Measurements from ENCODE around the gene ACOX2.

ACOX2 gene

GRCh38 chr3:58480309-58480708 is 56.7 kb downstream of the ACOX2 start:
- no peaks in the 10 kb centered on the region for H3K27me3 ChIP-seq (ENCODE audit: control insufficient read depth in 1 of 2, insufficient read depth in 2 of 2, low read length in 2 of 2)
- H3K4me1 ChIP-seq (ENCODE audit: insufficient read depth, low read length): no peaks in the 10 kb centered on the region
- no peaks in the 10 kb centered on the region for H3K9me3 ChIP-seq (ENCODE audit: low read length)
- no peak overlapping the region for H3K27ac ChIP-seq (ENCODE audit: low read depth, low read length)
- no peak overlapping the region for H3K9ac ChIP-seq (ENCODE audit: low read length)
- H3K36me3 ChIP-seq (ENCODE audit: insufficient read depth, low read length): no peaks in the 10 kb centered on the region
- no peak overlapping the region for H3K4me3 ChIP-seq (ENCODE audit: low read depth in 1 of 2, low read length in 2 of 2)

DNA sequence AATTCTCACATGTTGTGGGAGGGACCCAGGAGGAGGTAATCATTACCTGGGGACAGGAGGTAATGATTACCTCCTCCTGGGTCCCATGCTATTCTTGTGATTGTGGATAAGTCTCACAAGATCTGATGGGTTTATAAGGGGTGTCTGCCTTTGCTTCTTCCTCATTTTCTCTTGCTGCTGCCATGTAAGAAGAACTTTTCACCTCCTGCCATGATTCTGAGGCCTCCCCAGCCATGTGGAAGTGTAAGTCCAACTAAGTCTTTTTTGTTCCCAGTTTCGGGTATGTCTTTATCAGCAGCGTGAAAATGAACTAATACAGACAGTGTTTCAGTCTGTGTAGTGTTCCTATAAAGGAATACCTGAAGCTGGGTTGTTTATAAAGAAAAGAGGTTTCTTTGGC is 58.2 kb downstream of the ACOX2 start:
- no peaks in the 10 kb centered on the region for H3K9me3 ChIP-seq (ENCODE audit: low read length)
- H3K4me1 ChIP-seq (ENCODE audit: insufficient read depth, low read length): no peaks in the 10 kb centered on the region
- H3K36me3 ChIP-seq (ENCODE audit: insufficient read depth, low read length): no peaks in the 10 kb centered on the region
- H3K9ac ChIP-seq (ENCODE audit: low read length): no peak overlapping the region
- no peak overlapping the region for H3K4me3 ChIP-seq (ENCODE audit: low read depth in 1 of 2, low read length in 2 of 2)
- no peaks in the 10 kb centered on the region for H3K27me3 ChIP-seq (ENCODE audit: control insufficient read depth in 1 of 2, insufficient read depth in 2 of 2, low read length in 2 of 2)
- H3K27ac ChIP-seq (ENCODE audit: low read depth, low read length): no peak overlapping the region

- no peak overlapping the region for H3K9ac ChIP-seq (ENCODE audit: low read length)
- no peaks in the 10 kb centered on the region for H3K36me3 ChIP-seq (ENCODE audit: insufficient read depth, low read length)
- no peak overlapping the region for H3K4me3 ChIP-seq (ENCODE audit: low read depth in 1 of 2, low read length in 2 of 2)
- H3K9me3 ChIP-seq (ENCODE audit: low read length): no peaks in the 10 kb centered on the region
- no peaks in the 10 kb centered on the region for H3K27me3 ChIP-seq (ENCODE audit: control insufficient read depth in 1 of 2, insufficient read depth in 2 of 2, low read length in 2 of 2)
- no peak overlapping the region for H3K27ac ChIP-seq (ENCODE audit: low read depth, low read length)
- H3K4me1 ChIP-seq (ENCODE audit: insufficient read depth, low read length): no peaks in the 10 kb centered on the region
These were observed 61.9 kb downstream of the ACOX2 start for GRCh38 chr3:58474967-58475578.

GRCh38 chr3:58474348-58474911 is 62.6 kb downstream of the ACOX2 start:
- H3K4me1 ChIP-seq (ENCODE audit: insufficient read depth, low read length): no peaks in the 10 kb centered on the region
- H3K27me3 ChIP-seq (ENCODE audit: control insufficient read depth in 1 of 2, insufficient read depth in 2 of 2, low read length in 2 of 2): no peaks in the 10 kb centered on the region
- H3K9ac ChIP-seq (ENCODE audit: low read length): no peak overlapping the region
- no peak overlapping the region for H3K27ac ChIP-seq (ENCODE audit: low read depth, low read length)
- no peaks in the 10 kb centered on the region for H3K36me3 ChIP-seq (ENCODE audit: insufficient read depth, low read length)
- H3K9me3 ChIP-seq (ENCODE audit: low read length): no peaks in the 10 kb centered on the region
- H3K4me3 ChIP-seq (ENCODE audit: low read depth in 1 of 2, low read length in 2 of 2): no peak overlapping the region

- Histone ChIP-seq H3K9ac (ENCODE audit: low read length) (no peak overlapping the region), H3K36me3 (ENCODE audit: insufficient read depth, low read length) (no peaks in the 10 kb centered on the region), H3K27me3 (ENCODE audit: control insufficient read depth in 1 of 2, insufficient read depth in 2 of 2, low read length in 2 of 2) (no peaks in the 10 kb centered on the region), H3K9me3 (ENCODE audit: low read length) (no peaks in the 10 kb centered on the region), H3K4me3 (ENCODE audit: low read depth in 1 of 2, low read length in 2 of 2) (no peak overlapping the region), H3K4me1 (ENCODE audit: insufficient read depth, low read length) (no peaks in the 10 kb centered on the region), H3K27ac (ENCODE audit: low read depth, low read length) (no peak overlapping the region)
These were observed 63.7 kb downstream of the ACOX2 start for GRCh38 chr3:58473275-58473674.

GRCh38 chr3:58471025-58471887 is 65.7 kb downstream of the ACOX2 start:
- Histone ChIP-seq H3K27ac (ENCODE audit: low read depth, low read length) (no peak overlapping the region), H3K27me3 (ENCODE audit: control insufficient read depth in 1 of 2, insufficient read depth in 2 of 2, low read length in 2 of 2) (no peaks in the 10 kb centered on the region), H3K4me3 (ENCODE audit: low read depth in 1 of 2, low read length in 2 of 2) (no peak overlapping the region), H3K4me1 (ENCODE audit: insufficient read depth, low read length) (no peaks in the 10 kb centered on the region), H3K36me3 (ENCODE audit: insufficient read depth, low read length) (no peaks in the 10 kb centered on the region), H3K9ac (ENCODE audit: low read length) (no peak overlapping the region), H3K9me3 (ENCODE audit: low read length) (no peaks in the 10 kb centered on the region)

DNA sequence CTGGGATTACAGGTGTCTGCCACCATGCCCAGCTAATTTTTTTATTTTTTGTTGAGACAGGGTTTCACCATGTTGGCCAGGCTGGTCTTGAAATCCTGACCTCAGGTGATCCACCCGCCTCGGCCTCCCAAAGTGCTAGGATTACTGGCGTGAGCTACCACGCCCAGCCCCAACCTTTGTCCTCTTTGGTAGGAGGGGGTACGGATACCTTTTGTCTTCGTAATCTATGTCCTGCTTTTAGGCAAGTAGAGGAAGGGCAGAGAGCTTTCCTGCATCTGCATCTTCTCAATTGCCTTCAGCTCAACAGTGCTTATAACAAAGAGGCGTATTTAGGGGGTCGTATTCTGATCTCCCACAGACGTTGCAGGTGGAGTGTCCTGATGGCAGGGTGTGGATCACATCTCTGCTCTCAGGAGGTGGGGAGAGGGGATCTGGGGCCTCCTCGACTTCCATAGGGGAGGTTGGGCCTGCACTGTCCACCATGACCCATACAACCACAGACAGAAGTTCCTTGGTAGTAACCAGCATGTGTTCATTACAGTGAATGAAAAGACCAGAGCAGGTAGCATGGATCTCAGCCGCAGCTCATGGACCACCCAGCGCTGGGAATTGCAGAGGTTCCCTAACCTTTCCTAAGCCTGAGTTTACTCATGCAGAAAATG is 66.5 kb downstream of the ACOX2 start:
- H3K9ac ChIP-seq (ENCODE audit: low read length): no peak overlapping the region
- H3K27me3 ChIP-seq (ENCODE audit: control insufficient read depth in 1 of 2, insufficient read depth in 2 of 2, low read length in 2 of 2): no peaks in the 10 kb centered on the region
- H3K4me3 ChIP-seq (ENCODE audit: low read depth in 1 of 2, low read length in 2 of 2): no peak overlapping the region
- no peaks in the 10 kb centered on the region for H3K4me1 ChIP-seq (ENCODE audit: insufficient read depth, low read length)
- H3K36me3 ChIP-seq (ENCODE audit: insufficient read depth, low read length): no peaks in the 10 kb centered on the region
- H3K9me3 ChIP-seq (ENCODE audit: low read length): no peaks in the 10 kb centered on the region
- no peak overlapping the region for H3K27ac ChIP-seq (ENCODE audit: low read depth, low read length)

GRCh38 chr3:58469096-58469495 is 67.9 kb downstream of the ACOX2 start:
- Histone ChIP-seq H3K9ac (ENCODE audit: low read length) (no peak overlapping the region), H3K36me3 (ENCODE audit: insufficient read depth, low read length) (no peaks in the 10 kb centered on the region), H3K4me1 (ENCODE audit: insufficient read depth, low read length) (no peaks in the 10 kb centered on the region), H3K27me3 (ENCODE audit: control insufficient read depth in 1 of 2, insufficient read depth in 2 of 2, low read length in 2 of 2) (no peaks in the 10 kb centered on the region), H3K9me3 (ENCODE audit: low read length) (no peaks in the 10 kb centered on the region), H3K27ac (ENCODE audit: low read depth, low read length) (no peak overlapping the region), H3K4me3 (ENCODE audit: low read depth in 1 of 2, low read length in 2 of 2) (no peak overlapping the region)

DNA sequence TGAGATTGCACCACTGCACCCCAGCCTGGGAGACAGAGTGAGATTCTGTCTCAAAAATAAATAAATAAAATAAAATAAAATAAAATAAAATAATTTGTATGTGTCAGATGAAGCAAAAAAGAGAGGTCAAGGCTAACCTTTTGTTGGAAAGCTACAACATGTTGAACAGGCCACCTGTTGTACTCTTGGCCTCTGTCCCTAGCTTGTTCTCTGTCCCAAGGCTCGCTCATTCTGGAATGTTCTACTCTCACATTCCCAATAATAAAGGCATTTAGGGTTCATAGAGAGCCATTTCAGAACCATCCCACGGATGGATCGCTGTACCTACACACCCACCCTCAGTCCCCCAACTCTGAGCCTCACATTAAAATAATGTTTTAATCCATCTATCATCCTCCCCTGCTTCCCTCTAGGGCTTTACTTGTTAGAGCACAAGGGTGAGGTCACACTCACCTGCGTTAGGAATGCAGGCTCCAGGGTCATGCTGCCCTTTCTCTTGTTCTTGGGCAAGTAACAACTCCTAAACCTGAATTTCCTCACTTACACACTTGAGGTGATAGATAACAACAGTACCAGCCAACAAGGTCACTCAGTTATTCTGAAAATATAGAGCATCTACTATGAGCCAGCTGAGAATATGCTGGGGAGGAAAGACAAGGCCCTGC is 70.0 kb downstream of the ACOX2 start:
- no peaks in the 10 kb centered on the region for H3K36me3 ChIP-seq (ENCODE audit: insufficient read depth, low read length)
- H3K4me3 ChIP-seq (ENCODE audit: low read depth in 1 of 2, low read length in 2 of 2): no peak overlapping the region
- H3K4me1 ChIP-seq (ENCODE audit: insufficient read depth, low read length): peaks cover 4% of the 10 kb centered on the region
- no peaks in the 10 kb centered on the region for H3K27me3 ChIP-seq (ENCODE audit: control insufficient read depth in 1 of 2, insufficient read depth in 2 of 2, low read length in 2 of 2)
- H3K9me3 ChIP-seq (ENCODE audit: low read length): no peaks in the 10 kb centered on the region
- H3K9ac ChIP-seq (ENCODE audit: low read length): no peak overlapping the region
- no peak overlapping the region for H3K27ac ChIP-seq (ENCODE audit: low read depth, low read length)

DNA sequence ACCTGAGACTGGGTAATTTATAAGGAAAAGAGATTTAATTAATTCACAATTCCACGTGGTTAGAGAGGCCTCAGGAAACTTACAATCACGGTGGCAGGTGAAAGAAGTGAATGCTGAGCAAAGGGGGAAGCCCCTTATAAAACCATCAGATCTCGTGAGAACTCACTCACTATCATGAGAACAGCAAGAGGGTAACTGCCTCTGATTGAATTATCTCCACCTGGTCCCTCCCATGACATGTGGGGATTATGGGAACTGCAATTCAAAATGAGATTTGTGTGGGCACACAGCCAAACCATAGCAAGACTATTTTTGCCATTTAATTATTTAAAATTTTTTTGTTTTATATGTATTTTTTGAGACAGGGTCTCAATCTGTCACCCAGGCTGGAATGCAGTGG is 72.1 kb downstream of the ACOX2 start:
- peaks cover 4% of the 10 kb centered on the region for H3K4me1 ChIP-seq (ENCODE audit: insufficient read depth, low read length)
- H3K9me3 ChIP-seq (ENCODE audit: low read length): no peaks in the 10 kb centered on the region
- H3K36me3 ChIP-seq (ENCODE audit: insufficient read depth, low read length): no peaks in the 10 kb centered on the region
- H3K9ac ChIP-seq (ENCODE audit: low read length): no peak overlapping the region
- H3K4me3 ChIP-seq (ENCODE audit: low read depth in 1 of 2, low read length in 2 of 2): no peak overlapping the region
- no peak overlapping the region for H3K27ac ChIP-seq (ENCODE audit: low read depth, low read length)
- H3K27me3 ChIP-seq (ENCODE audit: control insufficient read depth in 1 of 2, insufficient read depth in 2 of 2, low read length in 2 of 2): no peaks in the 10 kb centered on the region

- Histone ChIP-seq H3K4me3 (ENCODE audit: low read depth in 1 of 2, low read length in 2 of 2) (peak overlapping the region in 1 of 2 donors; percentile 41), H3K36me3 (ENCODE audit: insufficient read depth, low read length) (no peaks in the 10 kb centered on the region), H3K27ac (ENCODE audit: low read depth, low read length) (no peak overlapping the region), H3K27me3 (ENCODE audit: control insufficient read depth in 1 of 2, insufficient read depth in 2 of 2, low read length in 2 of 2) (no peaks in the 10 kb centered on the region), H3K9me3 (ENCODE audit: low read length) (no peaks in the 10 kb centered on the region), H3K9ac (ENCODE audit: low read length) (no peak overlapping the region), H3K4me1 (ENCODE audit: insufficient read depth, low read length) (peaks cover 4% of the 10 kb centered on the region)
These were observed 73.1 kb downstream of the ACOX2 start for GRCh38 chr3:58463942-58464271.

Data from muscle layer of colon (tissue), 2 donors.